Right renal cortex interstitium (tissue), 3 donors: Measurements from ENCODE around the gene ZGRF1. TPM values are rescaled to one million over a fixed set of nuclear protein-coding genes. Genes with fewer than 3 reads are reported as not detected.
"Not testable (repeated sequence)": the region's sequence is repeated elsewhere in the genome, so short reads cannot be mapped to it uniquely, and the experiment has no call there.

Source experiments
- DNase-seq, 3 donors: peaks; one replicate each; pipeline ENCODE4 v3.0.0-alpha.2; 2013; ENCODE audit warnings: low read depth in 3 of 3, low spot score in 2 of 3
- polyA plus RNA-seq, 3 donors: library from polyadenylated mRNA; unstranded; fragments of 120-200 nt; gene quantifications; one replicate each; pipeline ENCODE4 v1.2.1, GENCODE V29; 2013; ENCODE audit not compliant: insufficient read length in 3 of 3

The ZGRF1 gene
- polyA plus RNA-seq, 3 donors, result 12.4 to 16.6 (median 14.5) TPM

DNA sequence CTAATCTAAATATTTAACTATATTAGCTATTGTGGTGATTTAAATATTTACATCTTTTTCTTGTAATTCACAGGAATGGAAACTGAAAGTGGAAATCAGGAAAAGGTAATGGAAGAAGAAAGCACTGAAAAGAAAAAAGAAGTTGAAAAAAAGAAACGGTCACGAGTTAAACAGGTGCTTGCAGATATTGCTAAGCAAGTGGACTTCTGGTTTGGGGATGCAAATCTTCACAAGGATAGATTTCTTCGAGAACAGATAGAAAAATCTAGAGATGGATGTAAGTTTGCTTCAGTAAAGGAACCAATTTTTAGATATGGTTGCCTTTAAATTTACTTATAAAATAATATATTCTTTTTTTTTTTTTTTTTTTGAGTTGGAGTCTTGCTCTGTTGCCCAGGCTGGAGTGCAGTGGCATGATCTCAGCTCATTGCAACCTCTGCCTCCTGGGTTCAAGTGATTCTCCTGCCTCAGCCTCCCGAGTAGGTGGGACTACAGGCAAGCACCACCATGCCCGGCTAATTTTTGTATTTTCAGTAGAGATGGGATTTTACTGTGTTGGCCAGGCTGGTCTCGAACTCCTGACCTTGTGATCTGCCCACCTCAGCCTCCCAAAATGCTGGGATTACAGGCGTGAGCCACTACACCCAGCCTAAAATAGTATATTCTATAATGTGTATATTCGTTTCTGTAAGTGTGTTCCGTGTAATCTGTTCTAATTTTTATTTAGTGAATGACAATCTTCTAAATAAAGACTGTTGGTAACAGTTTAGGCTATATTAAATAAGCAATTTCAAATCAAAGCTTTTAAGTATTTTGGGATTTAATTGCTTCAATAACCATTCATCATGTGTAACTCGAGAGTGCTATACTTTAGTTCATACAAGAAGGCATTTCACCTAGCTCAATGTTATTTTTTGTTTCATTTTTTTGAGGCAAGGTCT, 8.2 kb upstream of the ZGRF1 start:
- not testable (repeated sequence) for DNase-seq

DNA sequence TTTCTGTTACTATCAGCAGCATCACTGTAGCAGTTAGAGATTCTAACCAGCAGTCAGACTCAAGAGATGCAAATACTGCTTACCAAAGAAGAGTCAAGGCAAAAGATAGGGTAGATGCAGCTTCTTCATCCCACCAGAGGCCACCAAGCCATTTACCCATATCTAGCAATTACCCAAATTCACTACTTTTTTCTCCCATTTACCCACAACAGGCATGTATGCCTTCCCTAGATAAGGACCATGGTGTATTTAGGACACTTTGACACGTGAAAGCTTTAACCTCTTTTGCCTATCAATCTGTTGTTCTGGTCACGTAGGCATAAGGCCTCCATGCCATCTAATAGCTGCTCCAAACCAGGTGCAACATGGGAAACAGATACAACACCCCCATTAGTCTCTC, 5.8 kb upstream of the ZGRF1 start:
- no peak for DNase-seq

DNA sequence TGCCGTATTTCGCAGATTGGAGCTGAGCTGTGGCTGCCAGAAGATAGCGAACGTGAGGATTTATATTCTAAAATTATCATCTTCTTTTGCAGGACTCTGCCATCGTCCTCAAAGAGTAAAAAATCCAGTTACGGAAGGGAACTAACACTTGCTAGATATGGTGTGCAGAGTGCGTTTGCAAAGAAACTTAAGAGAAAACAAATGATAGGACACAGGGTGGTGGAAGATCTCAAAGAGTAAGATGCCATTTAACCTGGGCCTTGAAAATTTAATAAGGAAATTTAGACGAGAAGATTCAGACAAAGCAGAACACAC, 800 bp upstream of the ZGRF1 start:
- no peak for DNase-seq

DNA sequence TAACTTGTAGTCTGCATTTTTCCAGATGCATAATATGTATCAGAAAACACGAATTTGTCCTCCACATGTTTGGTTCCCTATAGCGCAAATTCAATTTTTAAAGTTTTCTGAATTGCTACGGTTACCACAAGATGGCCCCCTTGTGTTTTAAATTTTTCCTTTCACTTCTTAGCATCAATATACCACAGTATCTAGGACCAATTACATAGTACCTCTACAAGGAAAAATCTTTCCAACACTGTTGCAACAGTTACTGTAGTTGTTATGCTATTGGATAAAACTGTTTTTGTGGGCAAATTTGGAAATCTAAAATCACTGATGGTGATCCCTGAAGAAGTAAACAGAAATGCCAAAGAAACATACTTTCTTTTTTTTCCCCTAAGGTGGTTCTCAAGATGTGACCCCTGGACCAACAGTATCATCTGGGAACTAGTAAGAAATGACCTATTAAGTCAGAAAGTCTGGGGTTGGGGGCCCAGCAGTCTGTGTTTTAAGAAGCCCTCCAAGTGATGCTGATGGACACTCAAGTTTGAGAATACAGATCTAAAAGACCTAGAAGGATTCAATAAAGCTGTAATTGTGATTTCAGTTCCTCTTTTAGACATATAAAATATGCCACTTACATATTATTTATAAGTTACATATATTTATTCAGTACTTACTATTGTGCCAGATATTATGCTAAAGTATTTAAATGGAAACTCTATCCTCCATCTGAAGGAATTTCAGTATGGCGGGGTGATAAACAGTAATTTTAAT, 3.1 kb downstream of the ZGRF1 start:
- DNase-seq, result peak in 1 of 3 donors; percentile 16

DNA sequence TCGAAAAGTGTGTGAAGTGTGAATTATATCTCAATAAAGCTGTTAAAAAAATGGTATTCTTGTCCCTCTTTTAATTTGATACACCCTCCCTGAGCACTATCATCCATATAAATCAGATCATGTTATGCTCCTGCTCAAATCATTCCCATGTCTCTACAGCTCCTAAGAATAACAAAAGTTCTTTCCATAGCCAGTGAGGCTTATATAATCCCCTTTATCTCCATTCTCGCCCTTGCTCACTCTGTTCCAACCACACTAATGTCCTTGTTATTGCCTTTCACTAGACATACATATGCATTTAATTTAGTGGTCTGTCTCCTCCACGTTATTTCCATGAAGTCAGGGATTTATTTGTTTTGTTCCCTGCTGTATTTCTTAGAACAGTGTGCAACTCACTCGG, 10.5 kb downstream of the ZGRF1 start:
- no peak for DNase-seq

DNA sequence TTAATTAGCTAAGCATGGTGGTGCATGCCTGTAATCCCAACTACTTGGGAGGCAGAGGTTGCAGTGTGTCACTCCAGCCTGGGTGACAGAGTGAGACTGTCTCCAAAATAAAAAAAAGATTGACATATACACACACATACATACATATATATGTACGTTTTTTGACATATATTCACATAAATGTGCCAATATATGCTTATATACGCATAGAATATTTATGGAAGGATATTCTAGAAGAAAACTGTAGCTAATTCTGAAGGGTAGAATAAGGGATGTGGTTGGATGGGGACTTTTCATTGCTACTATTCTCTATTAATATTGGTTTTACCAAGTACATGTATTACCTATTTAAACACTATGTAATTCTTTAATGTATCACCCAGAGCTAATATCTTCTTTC, 19.7 kb downstream of the ZGRF1 start:
- no peak for DNase-seq

DNA sequence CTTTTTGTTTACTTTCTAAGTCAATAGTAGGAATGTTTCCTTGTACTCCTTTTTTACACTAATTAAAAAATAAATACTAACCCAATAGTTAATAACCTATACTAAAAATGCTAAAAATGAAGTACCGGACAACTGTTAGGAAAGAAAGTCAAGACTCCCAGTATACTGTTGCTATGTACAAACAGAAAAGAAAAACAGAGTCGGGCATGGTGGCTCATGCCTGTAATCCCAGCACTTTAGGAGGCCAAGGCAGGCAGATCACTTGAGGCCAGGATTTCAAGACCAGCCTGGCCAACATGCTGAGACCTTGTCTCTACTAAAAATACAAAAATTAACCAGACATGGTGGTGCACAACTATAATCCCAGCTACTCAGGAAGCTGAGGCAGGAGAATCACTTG, 23.9 kb downstream of the ZGRF1 start:
- not testable (repeated sequence) for DNase-seq

DNA sequence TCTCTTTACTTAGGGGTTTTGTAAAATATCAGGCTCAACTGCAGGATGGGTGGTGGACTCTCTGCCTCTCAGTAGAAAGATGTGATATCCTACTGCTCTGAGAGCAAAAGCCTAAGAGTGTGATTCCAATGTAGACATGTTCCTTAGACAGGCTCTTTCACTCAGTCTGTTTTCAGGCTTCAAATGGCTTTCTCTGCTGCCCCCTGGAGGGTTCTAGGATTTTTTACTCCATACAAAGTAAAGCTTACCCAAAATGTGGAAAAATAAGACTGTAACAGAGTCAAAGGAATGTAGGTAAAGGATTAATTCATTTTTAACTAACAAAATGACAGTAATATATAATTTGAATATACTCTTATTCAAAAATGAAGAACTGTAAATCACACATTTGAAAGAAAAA, 32.1 kb downstream of the ZGRF1 start:
- DNase-seq, result peak; percentile 39 to 41 (median 39)

DNA sequence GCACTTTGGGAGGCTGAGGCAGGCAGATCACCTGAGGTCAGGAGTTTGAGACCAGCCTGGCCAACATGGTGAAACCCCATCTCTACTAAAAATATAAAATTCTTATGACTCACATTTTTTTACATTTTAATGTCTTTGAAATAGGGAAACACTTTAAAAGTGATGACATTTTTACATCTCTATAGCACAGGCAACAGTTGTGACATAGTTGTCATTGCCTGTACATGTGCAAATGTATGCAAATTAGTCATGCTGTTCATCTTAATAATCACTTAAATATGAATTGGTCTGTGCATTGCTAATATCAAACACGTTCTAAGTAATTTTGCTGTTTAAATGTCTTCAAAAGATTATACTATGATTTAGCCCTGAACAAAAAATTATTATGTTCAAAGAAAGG, 41.7 kb downstream of the ZGRF1 start:
- no peak for DNase-seq

DNA sequence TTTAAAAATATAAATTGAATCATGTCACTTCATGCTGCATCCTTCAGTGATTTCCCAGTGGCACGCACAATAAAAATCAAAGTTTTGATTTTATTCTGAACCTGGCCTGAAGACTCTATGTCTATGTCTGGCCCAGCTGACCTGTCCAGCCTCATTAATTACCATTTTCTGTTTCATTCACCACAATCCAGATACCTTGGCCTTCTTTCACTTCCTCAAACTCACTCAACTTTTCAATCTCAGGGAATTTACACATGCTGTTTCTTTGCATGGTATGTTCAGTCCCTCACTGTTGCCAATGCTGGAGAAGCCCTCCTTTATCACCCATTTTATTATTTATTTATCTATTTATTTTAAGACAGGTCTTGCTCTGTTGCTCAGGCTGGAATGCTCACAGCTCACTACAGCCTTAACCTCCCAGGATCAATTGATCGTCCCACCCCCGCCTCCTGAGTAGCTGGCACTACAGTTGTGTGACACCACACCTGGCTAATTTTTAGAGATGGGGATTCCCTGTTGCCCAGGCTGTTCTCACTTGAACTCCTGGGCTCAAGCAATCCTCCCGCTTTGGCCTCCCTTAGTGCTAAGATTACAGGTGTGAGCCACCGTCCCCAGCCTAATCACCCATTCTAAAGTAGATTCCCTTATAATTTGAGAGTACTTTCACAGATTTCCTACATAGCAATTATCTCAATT, 43.1 kb downstream of the ZGRF1 start:
- no peak for DNase-seq

DNA sequence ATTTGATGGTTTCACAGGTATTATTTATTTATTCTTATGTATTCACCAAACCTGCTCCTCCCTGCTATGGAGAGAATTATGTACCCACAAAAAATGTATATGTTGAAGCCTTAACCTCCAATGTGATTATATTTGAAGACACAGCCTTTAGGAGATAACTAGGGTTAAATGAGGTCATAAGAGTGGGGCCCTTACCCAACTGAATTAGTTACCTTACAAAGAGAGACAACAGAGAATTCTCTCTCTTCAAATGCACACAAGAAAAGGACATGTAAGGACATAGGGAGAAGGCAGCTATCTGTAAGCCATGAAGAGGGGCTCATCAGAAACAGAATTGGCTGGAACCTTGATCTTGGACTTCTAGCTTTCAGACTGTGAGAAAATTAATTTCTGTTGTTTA, 44.0 kb downstream of the ZGRF1 start:
- DNase-seq, result no peak

DNA sequence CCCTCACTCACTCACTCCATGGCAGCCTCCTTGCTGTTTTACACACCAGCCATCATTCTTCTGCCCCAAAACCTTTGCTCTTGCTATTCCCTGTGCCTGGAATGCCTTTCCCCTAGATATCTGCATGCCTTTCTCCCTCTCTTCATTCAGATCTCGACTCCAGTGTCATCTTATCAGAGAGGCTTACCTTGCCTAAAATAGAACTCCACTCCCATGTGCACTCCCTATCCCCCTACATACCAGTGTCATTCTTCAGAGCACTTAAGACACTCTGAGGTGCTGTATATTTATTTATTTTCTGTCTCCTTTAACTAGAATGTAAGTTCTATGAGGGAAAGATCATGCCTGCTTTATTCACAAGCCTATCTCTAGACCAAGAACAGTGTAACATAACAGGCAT, 45.1 kb downstream of the ZGRF1 start:
- no peak for DNase-seq

DNA sequence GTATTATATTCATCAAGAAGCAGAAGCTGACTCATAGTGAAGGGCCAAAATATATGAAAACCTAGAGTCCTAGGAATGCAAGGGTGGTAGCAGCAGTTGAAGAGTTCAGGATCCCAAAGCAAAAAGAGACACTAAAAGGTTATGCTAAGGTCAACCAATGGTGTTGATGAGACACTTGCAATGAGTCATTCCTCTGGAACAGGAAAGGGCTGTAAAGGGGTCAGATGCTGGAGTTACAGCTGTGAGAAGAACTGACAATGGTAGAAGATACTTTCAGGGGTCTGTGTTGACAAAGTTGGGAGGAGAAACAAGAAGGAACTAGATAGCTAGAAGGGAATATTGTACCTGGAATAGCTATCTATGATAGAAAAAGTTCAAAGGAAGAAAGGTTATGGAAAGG, 47.5 kb downstream of the ZGRF1 start:
- no peak for DNase-seq

DNA sequence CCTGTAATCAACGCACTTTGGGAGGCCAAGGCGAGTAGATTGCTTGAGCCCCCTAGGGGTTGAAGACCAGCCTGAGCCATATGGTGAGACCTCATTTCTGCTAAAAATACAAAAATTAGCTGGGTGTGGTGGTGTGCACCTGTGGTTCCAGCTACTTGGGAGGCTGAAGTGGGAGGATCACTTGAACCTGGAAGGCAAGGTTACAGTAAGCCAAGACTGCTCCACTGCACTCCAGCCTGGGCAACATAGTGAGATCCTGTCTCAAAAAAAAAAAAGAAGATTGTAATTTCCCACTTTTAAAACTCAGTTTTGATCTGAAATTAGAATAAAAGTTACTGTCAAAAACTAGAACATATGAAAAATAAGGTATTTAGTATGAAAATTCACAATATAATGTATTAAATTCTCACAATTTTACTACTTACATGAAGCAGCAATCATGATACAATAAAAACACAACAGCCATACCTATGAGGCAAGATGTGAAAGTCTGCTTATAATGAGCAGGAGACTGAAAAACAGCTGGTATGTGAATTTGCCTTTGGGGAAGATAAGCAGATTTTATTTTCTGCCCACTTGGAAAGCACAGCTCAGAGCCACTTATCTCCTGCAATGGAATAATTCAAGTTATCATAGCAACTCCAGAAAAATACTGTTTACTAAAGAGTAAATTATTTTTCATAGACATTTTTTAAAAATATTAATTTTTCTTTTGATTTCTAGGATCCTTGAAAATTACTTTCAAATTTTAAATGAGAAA, 50.6 kb downstream of the ZGRF1 start:
- DNase-seq, result no peak

DNA sequence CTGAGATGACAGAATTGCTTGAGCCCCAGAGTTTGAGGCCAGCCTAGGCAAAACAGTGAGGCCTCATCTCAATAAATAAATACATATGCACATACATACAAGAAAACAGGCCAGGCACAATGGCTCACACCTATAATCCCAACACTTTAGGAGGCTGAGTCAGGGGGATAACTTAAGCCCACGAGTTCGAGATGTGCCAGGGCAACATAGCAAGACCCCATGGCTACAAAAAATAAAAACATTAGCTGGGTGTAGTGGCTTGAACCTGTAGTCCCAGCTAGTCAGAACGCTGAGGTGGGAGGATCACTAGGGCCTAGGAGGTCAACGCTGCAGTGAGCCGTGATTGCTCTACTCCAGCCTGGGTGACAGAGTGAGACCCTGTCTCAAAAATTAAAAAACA, 69.2 kb downstream of the ZGRF1 start:
- DNase-seq, result no peak

DNA sequence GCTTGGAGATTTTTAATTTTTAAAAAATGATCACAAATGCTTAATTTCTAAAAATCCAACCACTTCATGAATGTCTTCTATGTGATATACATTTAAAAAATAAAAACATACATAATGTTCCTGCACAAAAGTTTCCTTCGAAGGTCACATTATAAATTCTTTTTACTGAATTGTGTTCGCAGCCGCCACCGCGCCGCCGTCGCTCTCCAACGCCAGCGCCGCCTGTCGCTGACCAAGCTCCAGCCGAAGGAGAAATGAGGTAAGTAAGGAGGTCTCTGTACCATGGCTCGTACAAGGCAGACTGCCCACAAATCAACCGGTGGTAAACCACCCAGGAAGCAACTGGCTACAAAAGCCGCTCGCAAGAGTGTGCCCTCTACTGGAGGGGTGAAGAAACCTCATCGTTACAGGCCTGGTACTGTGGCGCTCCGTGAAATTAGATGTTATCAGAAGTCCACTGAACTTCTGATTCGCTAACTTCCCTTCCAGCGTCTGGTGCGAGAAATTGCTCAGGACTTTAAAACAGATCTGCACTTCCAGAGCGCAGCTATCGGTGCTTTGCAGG, 71.9 kb downstream of the ZGRF1 start:
- DNase-seq, result no peak

DNA sequence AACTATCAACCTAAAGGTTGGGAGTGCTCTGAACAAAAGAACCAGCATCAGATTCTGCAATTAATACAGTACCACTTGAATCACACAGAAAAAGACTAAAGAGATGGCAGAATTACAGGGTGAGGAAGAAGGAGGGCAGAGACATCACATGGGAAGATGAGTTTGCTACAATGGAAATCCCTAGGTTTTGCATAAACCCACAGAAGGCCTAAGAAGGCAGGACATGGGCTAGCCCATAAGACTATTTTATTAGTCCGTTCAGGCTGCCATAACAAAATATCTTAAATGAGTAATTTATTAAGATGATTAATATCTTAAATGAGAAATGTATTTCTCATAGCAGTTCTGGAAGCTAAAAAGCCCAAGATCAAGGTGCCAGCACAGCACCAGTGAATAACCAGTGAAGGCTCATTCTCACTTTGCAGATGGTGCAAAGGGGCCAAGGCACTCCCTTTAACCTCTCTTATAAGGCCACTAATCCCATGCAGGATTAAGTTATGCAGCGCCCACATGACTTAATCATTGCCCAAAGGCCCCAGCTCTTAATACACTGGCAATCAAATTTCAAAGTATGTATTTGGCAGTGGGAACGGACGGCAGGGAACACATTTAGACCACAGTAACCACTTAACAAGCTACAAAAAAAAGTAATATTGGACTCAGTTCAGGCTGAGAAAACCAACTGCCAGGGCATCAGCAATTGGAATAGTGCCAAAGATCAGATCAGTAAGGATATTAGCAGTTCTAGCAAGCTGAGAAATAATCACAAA, 73.1 kb downstream of the ZGRF1 start:
- DNase-seq, result no peak

DNA sequence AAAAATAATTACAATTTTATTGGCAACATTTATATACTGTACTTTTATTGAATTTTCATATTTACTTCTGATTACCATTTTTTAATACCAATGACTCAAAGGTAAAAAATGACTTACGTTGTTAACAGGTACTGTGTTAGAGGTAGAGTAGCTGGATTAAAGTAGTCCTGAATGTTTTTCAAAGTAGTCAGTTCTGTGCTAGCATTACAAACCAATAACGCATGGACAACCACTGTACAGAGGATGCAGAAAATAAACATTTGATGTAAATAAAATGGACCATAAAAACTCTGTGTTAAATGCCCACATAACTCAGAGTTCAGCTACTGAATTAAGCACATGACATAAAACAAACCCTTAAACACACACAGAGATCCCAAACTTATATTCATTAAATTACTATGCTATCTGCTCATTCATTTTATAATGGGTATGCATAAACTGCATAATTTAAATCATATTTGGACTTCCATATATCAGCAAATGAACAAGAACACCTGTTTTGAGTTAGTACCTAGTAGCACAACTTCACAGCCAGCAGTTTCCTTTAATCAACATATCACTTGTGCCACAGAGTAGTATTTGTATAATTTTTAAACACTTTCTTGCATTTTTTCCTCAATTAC, 74.3 kb downstream of the ZGRF1 start:
- no peak for DNase-seq

DNA sequence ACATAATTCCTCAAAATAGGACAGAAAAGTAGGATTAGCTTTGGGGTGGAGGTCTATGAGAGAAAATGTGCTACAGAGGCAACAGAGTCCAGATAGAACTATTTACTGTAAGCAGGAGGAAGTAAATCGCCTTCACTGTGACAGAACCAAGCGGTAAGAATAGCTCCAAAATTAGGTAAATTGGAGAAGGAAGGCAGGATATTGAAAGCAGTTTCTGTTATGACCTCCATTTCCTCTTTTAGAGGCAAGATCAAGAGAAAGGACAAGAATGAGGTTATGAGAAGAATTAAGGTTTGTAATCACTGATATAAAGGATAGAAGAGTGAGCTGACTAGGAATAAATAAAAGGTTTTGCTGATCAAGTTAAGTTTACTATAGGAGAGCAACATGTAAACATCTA, 76.6 kb downstream of the ZGRF1 start:
- DNase-seq, result no peak
